ENCODE measurements around the gene GTPBP10. TPM values are rescaled to one million over a fixed set of nuclear protein-coding genes. Genes with fewer than 3 reads are reported as not detected.

Gene GTPBP10
- total RNA-seq, 1 experiment from 2014 or later = 13.7 TPM

DNA sequence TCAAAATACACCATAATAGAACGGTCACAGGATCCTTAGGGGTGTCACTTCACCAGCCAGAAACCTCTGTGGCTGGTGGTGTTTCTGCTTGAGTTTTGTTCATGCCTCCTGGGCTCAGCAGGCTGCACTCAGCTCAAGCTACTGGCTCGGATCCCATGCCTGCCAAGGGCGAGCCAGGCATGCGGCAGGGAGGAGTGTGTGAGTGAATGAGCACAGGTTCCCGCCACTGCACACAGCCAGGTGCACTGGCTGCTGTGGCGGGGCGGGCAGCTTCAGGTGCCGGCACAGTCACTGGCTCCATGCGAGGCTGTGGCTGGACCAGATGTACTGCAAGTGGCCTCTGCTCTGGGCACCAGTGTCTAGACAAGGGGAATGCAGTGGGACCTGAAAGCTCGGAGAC is 86.2 kb downstream of the GTPBP10 start:
- no peak for DNase-seq (ENCODE audit: low read depth)

DNA sequence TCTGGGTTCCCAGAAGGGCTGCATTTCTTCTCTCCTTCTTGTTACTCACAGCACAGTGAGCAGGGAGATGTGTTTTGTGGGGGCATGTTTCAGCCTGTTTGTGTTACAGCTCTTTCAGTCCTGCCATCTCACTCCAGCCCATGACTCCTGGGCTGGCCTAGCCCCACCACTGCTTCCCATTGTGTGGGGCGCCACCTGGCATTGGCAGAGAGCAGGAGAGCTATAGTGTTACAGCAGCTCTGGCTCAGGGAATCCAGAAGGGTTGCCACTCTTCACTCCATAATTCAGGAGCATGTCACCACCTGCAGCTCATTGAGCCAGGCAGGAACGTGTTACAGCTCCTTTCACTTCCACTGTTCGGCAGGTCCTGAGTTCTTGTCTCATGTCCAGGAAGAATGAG is 86.7 kb downstream of the GTPBP10 start:
- no peak for DNase-seq (ENCODE audit: low read depth)

Other genes starting within 250 kb of the GTPBP10 start
- gene STEAP1, start 192.2 kb upstream of the GTPBP10 start, total RNA-seq (2014; rRNA removed; shearing (Covaris generic)) = 24.9 and 28.5 TPM in 2 replicates
- gene STEAP2, start 135.0 kb upstream of the GTPBP10 start, total RNA-seq (2014; rRNA removed; shearing (Covaris generic)) = 4.9 and 5.2 TPM in 2 replicates
- gene CFAP69, start 101.5 kb upstream of the GTPBP10 start, total RNA-seq (2014; rRNA removed; shearing (Covaris generic)) = 3.9 and 4.9 TPM in 2 replicates
- gene FAM237B, start 25.4 kb upstream of the GTPBP10 start, total RNA-seq (2014; rRNA removed; shearing (Covaris generic)) = not detected in 2 replicates
- 22.5 and 23.3 TPM in 2 replicates for gene CLDN12, start 56.7 kb downstream of the GTPBP10 start, total RNA-seq (2014; rRNA removed; shearing (Covaris generic))
- gene PTTG1IP2, start 122.9 kb downstream of the GTPBP10 start, total RNA-seq (2014; rRNA removed; shearing (Covaris generic)) = not detected in 2 replicates
- gene CDK14, start 249.6 kb downstream of the GTPBP10 start, total RNA-seq (2014; rRNA removed; shearing (Covaris generic)) = 14.1 and 14.3 TPM in 2 replicates

All from Daoy (cell line).